Breast epithelium (tissue), 4 donors: ENCODE measurements around the gene ALK. TPM values are rescaled to one million over a fixed set of nuclear protein-coding genes. Genes with fewer than 3 reads are reported as not detected.
A peak's percentile ranks its signal among the peaks of the same experiment; 100 is the strongest.

Source experiments
- DNase-seq, 2 donors: peaks; one replicate each; pipeline ENCODE4 v3.0.0-alpha.2; 2019; ENCODE audit warnings: low spot score in 2 of 2
- H3K27ac ChIP-seq, 2 donors: fragments of 200-600 bp; sonication (generic) in 1 of 2; one replicate each; pipeline ENCODE4 v1.5.1; 2016 to 2019; ENCODE audit warnings: mild to moderate bottlenecking in 1 of 2
- H3K27me3 ChIP-seq, 2 donors: fragments of 200-600 bp; sonication (generic) in 1 of 2; one replicate each; pipeline versions ENCODE4 v1.5.1 to v1.6.0; 2017 to 2019; ENCODE audit warnings: control low read depth in 1 of 2, mild to moderate bottlenecking in 1 of 2
- H3K36me3 ChIP-seq: fragments of 200-600 bp; one replicate; pipeline ENCODE4 v1.5.1; 2019
- H3K4me1 ChIP-seq, 2 donors: fragments of 200-600 bp; sonication (generic); one replicate each; pipeline ENCODE4 v1.5.1; 2016 to 2019; ENCODE audit warnings: control low read depth in 1 of 2
- H3K4me3 ChIP-seq, 3 donors: fragments of 200-600 bp; sonication (generic); 1 replicate in 2 of 3; 2 replicates in 1 of 3; pipeline ENCODE4 v1.5.1; 2016 to 2019; ENCODE audit warnings: mild to moderate bottlenecking in 3 of 3, moderate library complexity in 2 of 3
- H3K9me3 ChIP-seq, 2 donors: fragments of 200-600 bp; sonication (generic) in 1 of 2; one replicate each; pipeline ENCODE4 v1.5.1; 2016 to 2019; ENCODE audit warnings: control low read depth in 1 of 2
- POLR2A ChIP-seq: fragments of 450-650 bp; IDR thresholded peaks from one replicate; pipeline ENCODE4 v1.6.1; 2016; ENCODE audit warnings: antibody characterized with exemption, mild to moderate bottlenecking, moderate library complexity
- POLR2AphosphoS5 ChIP-seq, 3 donors: sonication (generic); formaldehyde crosslinking; IDR thresholded peaks; one replicate each; pipeline ENCODE4 v1.6.1; 2017; ENCODE audit warnings: antibody characterized with exemption in 3 of 3
- intact Hi-C: fragments of 100-400 bp; cut with DNase I; formaldehyde crosslinking; loops from one replicate; pipeline ENCODE4 v1.15.1; 2023; ENCODE audit warnings: low total_unique reads
- total RNA-seq, 3 donors: library from RNA; depleted of rRNA; stranded (reverse); fragments of >200 nt; gene quantifications; one replicate each; pipeline ENCODE4 v1.1.0, GENCODE V29; 2016
- TF ChIP-seq, protein P1 (sequence below), 3 donors: fragments of 450-650 bp; IDR thresholded peaks; one replicate each; pipeline ENCODE4 v1.5.1; 2016 to 2017; ENCODE audit warnings: antibody characterized with exemption in 3 of 3, mild to moderate bottlenecking in 3 of 3, moderate library complexity in 3 of 3

ALK gene
- total RNA-seq, 3 donors from 2014 or later, result 0.33 to 5.6 (median 0.64) TPM

- Histone ChIP-seq H3K9me3 (no peaks in the 10 kb centered on the region), H3K27ac (no peak overlapping the region), H3K4me1 (no peaks in the 10 kb centered on the region), H3K36me3 (no peaks in the 10 kb centered on the region), H3K4me3 (no peak overlapping the region), H3K27me3 (no peaks in the 10 kb centered on the region)
- no peak for DNase-seq
- TF ChIP-seq POLR2A (no peak), POLR2AphosphoS5 (IDR thresholded peaks at IDR 0.05) (no peak)
- TF ChIP-seq, protein P1, sequence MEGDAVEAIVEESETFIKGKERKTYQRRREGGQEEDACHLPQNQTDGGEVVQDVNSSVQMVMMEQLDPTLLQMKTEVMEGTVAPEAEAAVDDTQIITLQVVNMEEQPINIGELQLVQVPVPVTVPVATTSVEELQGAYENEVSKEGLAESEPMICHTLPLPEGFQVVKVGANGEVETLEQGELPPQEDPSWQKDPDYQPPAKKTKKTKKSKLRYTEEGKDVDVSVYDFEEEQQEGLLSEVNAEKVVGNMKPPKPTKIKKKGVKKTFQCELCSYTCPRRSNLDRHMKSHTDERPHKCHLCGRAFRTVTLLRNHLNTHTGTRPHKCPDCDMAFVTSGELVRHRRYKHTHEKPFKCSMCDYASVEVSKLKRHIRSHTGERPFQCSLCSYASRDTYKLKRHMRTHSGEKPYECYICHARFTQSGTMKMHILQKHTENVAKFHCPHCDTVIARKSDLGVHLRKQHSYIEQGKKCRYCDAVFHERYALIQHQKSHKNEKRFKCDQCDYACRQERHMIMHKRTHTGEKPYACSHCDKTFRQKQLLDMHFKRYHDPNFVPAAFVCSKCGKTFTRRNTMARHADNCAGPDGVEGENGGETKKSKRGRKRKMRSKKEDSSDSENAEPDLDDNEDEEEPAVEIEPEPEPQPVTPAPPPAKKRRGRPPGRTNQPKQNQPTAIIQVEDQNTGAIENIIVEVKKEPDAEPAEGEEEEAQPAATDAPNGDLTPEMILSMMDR (IDR thresholded peaks at IDR 0.05), result no peak
- intact Hi-C loops, result no loop called here
Observed at GRCh38 chr2:29747786-29748470, 173.5 kb downstream of the ALK start.

DNA sequence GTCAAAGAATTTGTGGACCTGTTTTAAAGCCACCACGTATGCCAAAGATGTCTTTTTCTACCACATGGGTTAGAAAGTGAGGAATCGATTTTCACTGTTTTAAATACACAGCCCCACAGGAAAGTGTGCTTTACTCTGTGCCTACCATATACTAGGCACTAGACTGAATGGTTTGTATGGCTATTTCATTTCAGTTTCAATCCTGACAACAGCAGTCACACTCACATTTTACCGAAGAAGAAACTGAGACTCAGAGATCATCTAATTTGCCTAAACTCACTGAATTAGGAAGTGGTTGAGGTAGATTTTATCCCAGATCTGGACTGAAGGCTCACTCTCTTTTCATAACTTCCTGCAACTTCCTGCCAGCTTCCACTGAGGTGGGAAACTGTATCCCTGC, 176.4 kb downstream of the ALK start:
- H3K27ac ChIP-seq, result no peak overlapping the region
- intact Hi-C loops, result no loop called here
- TF ChIP-seq POLR2A (no peak), POLR2AphosphoS5 (IDR thresholded peaks at IDR 0.05) (no peak)
- no peaks in the 10 kb centered on the region for H3K27me3 ChIP-seq
- no peak overlapping the region for H3K4me3 ChIP-seq
- H3K4me1 ChIP-seq, result no peaks in the 10 kb centered on the region
- no peak for DNase-seq
- H3K36me3 ChIP-seq, result no peaks in the 10 kb centered on the region
- no peaks in the 10 kb centered on the region for H3K9me3 ChIP-seq

GRCh38 chr2:29743516-29743915, 177.9 kb downstream of the ALK start:
- no peak for DNase-seq
- Histone ChIP-seq H3K9me3 (no peaks in the 10 kb centered on the region), H3K4me3 (no peak overlapping the region), H3K4me1 (no peaks in the 10 kb centered on the region), H3K27ac (peak overlapping the region in 1 of 2 donors; percentile 48), H3K27me3 (no peaks in the 10 kb centered on the region), H3K36me3 (no peaks in the 10 kb centered on the region)
- no peak for TF ChIP-seq POLR2A
- TF ChIP-seq, protein P1 (IDR thresholded peaks at IDR 0.05), result no peak
- no peak for TF ChIP-seq POLR2AphosphoS5 (IDR thresholded peaks at IDR 0.05)
- intact Hi-C loops, result no loop called here

DNA sequence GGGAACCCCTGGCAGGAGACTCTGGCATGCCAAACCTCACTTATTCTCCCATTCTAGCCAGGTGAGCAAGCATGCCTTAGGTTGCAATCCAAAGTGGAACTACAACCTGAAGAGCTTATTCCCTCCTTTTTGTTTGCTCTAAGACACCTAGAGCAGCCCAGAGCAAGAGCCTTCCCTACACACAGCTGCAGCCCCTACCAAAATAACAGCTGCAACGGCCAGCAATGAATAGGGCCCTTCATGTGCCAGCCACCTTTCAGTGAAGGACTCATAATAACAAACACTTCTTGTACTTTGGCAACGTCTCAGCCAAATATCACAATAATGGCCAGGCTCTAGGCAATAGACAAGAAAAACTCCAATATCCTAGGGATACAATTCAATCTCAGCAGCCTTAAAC, 178.7 kb downstream of the ALK start:
- no peak for DNase-seq
- Histone ChIP-seq H3K4me3 (no peak overlapping the region), H3K27me3 (no peaks in the 10 kb centered on the region), H3K9me3 (no peaks in the 10 kb centered on the region), H3K27ac (peak overlapping the region in 1 of 2 donors; percentile 48), H3K4me1 (no peaks in the 10 kb centered on the region), H3K36me3 (no peaks in the 10 kb centered on the region)
- intact Hi-C loops, result no loop called here
- TF ChIP-seq, protein P1 (IDR thresholded peaks at IDR 0.05), result no peak
- no peak for TF ChIP-seq POLR2A
- TF ChIP-seq POLR2AphosphoS5 (IDR thresholded peaks at IDR 0.05), result no peak

GRCh38 chr2:29741132-29741531, 180.3 kb downstream of the ALK start:
- intact Hi-C loops, result no loop called here
- DNase-seq, result no peak
- no peak for TF ChIP-seq POLR2A
- TF ChIP-seq POLR2AphosphoS5 (IDR thresholded peaks at IDR 0.05), result no peak
- TF ChIP-seq, protein P1 (IDR thresholded peaks at IDR 0.05), result no peak
- Histone ChIP-seq H3K4me3 (no peak overlapping the region), H3K27ac (no peak overlapping the region), H3K27me3 (no peaks in the 10 kb centered on the region), H3K4me1 (no peaks in the 10 kb centered on the region), H3K9me3 (no peaks in the 10 kb centered on the region), H3K36me3 (no peaks in the 10 kb centered on the region)
